Body of pancreas (tissue), 4 donors: ENCODE measurements around the gene DRAM1.

Source experiments
- CTCF ChIP-seq, 7 experiments: fragments of 450-650 bp in 4 of 7; fragments of 200-600 bp in 3 of 7; sonication (generic) in 3 of 7; IDR thresholded peaks; one replicate each; pipeline ENCODE4 v1.5.1; 2016 to 2019; ENCODE audit warnings: antibody characterized with exemption in 7 of 7
- POLR2A ChIP-seq, 3 donors: fragments of 450-650 bp; IDR thresholded peaks; one replicate each; pipeline ENCODE4 v1.6.1; 2016; ENCODE audit warnings: antibody characterized with exemption in 3 of 3, mild to moderate bottlenecking in 2 of 3

GRCh38 chr12:101927036-101927435 lies 49.7 kb downstream of the DRAM1 start:
- TF ChIP-seq CTCF (IDR thresholded peaks at IDR 0.05) = no peak
- TF ChIP-seq POLR2A (IDR thresholded peaks at IDR 0.05) = no peak
